ENCODE data around the gene TMEM35A. TPM values are rescaled to one million over a fixed set of nuclear protein-coding genes. Genes with fewer than 3 reads are reported as not detected.

TMEM35A gene
- total RNA-seq, 1 donor from 2014 or later: 1.4 TPM

Other genes starting within 250 kb of the TMEM35A start
- gene NOX1, start 204.5 kb upstream of the TMEM35A start, total RNA-seq: 0.10 and 0.11 TPM in 2 replicates
- 0.13 TPM in 1 of 2 replicates, not detected in the other for gene XKRX, start 150.0 kb upstream of the TMEM35A start, total RNA-seq
- gene ARL13A, start 109.2 kb upstream of the TMEM35A start, total RNA-seq: not detected in 2 replicates
- gene TRMT2B, start 26.8 kb upstream of the TMEM35A start, total RNA-seq: 11.8 and 13.3 TPM in 2 replicates
- gene CENPI, start 19.3 kb downstream of the TMEM35A start, total RNA-seq: 4.0 and 5.2 TPM in 2 replicates
- 7.5 and 14.9 TPM in 2 replicates for gene DRP2, start 140.9 kb downstream of the TMEM35A start, total RNA-seq
- 0.08 TPM in 1 of 2 replicates, not detected in the other for gene TAF7L, start 212.5 kb downstream of the TMEM35A start, total RNA-seq

All from myocyte (in vitro differentiated cells).